ENCODE results near the gene THAP7. TPM values are rescaled to one million over a fixed set of nuclear protein-coding genes. Genes with fewer than 3 reads are reported as not detected.

THAP7 gene
- total RNA-seq, 1 donor = 22.9 TPM

- no peak for TF ChIP-seq CTCF (IDR thresholded peaks at IDR 0.05; ENCODE audit: insufficient read depth, low read depth, low read length)
- DNase-seq (ENCODE audit: low read depth) = no peak
- H3K4me3 ChIP-seq (ENCODE audit: low read depth, low read length) = no peak overlapping the region
These were observed 11.4 kb downstream of the THAP7 start for GRCh38 chr22:20990184-20991180.

DNA sequence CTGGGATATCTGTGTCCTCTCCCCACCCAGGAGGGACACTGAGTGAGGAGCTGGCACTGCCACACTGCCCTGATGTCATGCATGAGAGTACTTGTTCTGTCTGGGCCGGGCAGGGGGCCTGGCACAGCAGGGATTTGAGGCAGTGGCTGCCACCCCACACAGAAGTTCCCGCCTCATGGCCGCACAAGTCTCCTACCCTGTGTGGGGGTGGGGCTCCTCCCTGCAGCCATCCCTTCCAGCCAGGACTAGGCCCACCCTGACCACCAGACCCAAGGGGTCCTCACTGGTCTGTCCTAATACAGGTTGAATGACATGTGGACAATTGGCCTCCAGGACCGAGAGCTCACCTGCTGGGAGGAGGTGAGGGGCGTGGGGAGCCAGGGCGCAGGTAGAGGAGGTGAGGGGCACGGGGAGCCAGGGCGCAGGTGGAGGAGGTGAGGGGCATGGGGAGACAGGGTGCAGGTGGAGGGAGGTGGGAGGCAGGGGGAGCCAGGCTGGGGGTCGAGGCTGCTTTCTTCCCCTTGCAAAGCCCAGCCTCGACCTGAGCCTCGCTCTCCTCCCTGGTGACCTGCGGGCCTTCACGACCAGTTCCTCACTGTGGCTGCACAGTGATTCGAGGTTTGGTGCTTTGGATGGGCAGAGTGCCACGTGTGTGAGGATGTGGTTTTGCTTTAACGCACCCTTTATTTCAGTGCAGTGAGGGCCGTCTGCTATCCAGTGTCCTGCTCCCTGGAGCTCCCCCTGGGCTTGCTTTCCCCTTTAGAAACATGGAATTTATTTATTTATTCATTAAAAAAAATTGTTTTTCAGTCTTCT is 12.4 kb downstream of the THAP7 start:
- DNase-seq (ENCODE audit: low read depth) = no peak
- no peak for TF ChIP-seq CTCF (IDR thresholded peaks at IDR 0.05; ENCODE audit: insufficient read depth, low read depth, low read length)
- H3K4me3 ChIP-seq (ENCODE audit: low read depth, low read length) = no peak overlapping the region

DNA sequence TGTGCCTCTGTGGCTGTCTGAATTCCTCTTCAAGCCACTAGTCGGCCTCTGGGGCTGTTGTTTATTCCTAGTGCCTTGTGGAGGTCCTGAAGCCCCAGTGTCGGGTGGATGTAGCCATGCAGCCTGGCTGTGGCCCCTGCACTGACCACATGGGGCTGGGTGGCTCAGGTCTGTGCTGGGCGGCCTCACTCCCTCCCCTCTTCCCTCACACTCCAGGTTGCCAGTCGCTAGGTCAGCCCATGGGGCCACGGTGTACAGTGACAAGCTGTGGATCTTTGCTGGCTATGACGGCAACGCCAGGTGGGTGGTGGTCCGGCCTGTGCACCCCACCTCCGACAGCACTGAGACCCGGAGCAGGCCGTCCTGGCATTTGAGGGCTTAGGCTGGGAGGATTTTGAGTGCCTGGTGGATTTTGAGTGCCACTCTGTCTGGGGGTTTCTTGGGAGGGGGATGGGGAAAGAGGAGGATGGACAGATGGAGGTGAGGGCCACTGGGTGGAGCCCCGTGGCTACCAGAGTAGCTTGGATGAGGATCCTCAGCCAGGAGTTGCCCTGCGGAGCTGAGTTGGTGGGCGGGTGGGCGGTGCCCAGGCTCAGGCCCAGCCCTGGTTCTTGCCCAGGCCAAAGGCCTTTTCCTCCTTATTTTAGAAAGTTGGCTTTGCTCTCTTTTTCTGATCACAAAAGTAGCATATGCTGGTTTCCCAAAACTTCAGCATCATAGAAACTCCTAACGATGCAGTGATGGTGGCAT is 13.2 kb downstream of the THAP7 start:
- no peak for TF ChIP-seq CTCF (IDR thresholded peaks at IDR 0.05; ENCODE audit: insufficient read depth, low read depth, low read length)
- DNase-seq (ENCODE audit: low read depth) = no peak
- no peak overlapping the region for H3K4me3 ChIP-seq (ENCODE audit: low read depth, low read length)

DNA sequence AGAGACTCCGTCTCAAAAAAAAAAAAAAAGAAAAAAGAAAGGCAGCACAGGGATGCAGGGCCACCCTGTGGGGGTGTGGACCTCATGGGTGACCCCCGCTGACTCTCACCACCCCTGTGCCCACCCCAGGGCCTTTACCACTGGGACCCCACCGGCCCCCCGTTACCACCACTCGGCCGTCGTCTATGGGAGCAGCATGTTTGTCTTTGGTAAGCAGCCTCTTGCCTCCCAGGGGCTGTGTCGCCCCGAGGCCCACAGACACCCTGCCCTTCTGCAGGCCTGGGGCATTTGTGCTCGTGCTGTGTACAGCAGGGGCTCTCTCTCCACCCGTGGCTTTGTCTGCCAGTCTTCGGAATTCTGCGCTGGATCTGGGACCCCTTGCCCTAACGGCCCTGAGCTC is 14.5 kb downstream of the THAP7 start:
- no peak overlapping the region for H3K4me3 ChIP-seq (ENCODE audit: low read depth, low read length)
- TF ChIP-seq CTCF (IDR thresholded peaks at IDR 0.05; ENCODE audit: insufficient read depth, low read depth, low read length) = no peak
- no peak for DNase-seq (ENCODE audit: low read depth)

DNA sequence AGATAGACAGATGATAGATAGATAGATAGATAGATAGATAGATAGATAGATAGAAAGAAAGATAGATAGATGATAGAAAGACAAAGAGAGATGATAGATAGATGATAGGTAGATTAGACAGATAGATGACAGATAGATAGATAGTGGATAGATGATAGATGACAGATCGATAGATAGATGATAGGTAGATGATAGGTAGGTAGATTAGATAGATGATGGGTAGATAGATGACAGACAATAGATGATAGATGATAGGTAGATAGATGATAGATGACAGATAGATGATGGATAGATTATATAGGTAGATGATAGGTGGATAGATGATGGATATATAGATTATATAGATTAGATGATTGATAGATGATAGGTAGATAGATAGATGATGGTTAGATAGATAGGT is 15.6 kb downstream of the THAP7 start:
- DNase-seq (ENCODE audit: low read depth) = no peak
- TF ChIP-seq CTCF (IDR thresholded peaks at IDR 0.05; ENCODE audit: insufficient read depth, low read depth, low read length) = no peak
- no peak overlapping the region for H3K4me3 ChIP-seq (ENCODE audit: low read depth, low read length)

- no peak overlapping the region for H3K4me3 ChIP-seq (ENCODE audit: low read depth, low read length)
- no peak for DNase-seq (ENCODE audit: low read depth)
- no peak for TF ChIP-seq CTCF (IDR thresholded peaks at IDR 0.05; ENCODE audit: insufficient read depth, low read depth, low read length)
These were observed 16.2 kb downstream of the THAP7 start for GRCh38 chr22:20985720-20986119.
